Stimulated activated CD8-positive, alpha-beta memory T cell treated with anti-CD3 and anti-CD28 coated beads, Interleukin-15, amount 100 ng/mL, for 48 hours (primary cell): ENCODE results near the gene HYAL4.

ENCODE experiments used
- DNase-seq, 2 donors: peaks; one replicate each; pipeline ENCODE4 v3.0.0-alpha.2; 2020; ENCODE audit warnings: low read depth in 2 of 2

Gene HYAL4

DNA sequence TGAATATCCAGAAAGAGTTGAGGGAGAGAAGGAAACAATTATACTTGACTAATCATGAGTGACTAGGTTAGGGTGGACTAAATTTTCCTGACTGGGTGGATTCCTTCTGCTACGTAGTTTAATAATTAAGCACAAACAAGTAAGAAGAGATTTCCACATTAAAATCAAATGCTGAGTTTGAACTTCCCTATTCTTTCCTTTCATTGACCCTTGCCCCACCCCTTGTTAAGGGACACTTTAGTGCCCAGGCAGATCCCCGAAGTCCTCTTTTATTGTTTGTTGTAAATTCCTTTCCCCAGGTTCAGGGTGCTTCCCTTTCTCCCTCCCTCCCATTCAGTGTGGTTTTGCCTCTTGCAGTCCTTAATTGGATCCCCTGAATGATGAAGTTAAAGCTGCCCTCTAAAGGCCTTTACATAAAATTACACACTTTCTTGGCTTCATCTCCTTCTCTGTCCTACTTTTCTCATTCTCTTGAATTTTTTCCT lies 71.3 kb downstream of the HYAL4 start:
- no peak for DNase-seq

DNA sequence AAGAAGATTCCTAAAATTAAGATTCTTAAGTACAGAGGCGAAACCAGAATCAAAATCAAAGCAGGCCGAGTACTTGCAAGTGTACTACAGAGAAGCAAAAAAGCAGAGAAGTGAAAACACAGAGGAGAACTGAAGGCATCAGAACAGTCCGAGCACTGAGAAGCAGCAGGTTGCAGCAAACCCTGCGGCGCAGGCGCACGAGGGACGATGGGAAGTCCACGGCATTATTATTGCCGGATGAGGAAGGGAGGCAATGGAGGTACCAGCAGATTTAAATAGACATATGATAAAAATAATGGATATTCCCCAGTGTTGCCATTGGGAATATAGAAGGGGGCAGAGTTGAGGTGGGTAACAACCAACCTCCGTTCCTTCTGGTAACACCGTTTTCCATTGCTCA lies 72.9 kb downstream of the HYAL4 start:
- no peak for DNase-seq

DNA sequence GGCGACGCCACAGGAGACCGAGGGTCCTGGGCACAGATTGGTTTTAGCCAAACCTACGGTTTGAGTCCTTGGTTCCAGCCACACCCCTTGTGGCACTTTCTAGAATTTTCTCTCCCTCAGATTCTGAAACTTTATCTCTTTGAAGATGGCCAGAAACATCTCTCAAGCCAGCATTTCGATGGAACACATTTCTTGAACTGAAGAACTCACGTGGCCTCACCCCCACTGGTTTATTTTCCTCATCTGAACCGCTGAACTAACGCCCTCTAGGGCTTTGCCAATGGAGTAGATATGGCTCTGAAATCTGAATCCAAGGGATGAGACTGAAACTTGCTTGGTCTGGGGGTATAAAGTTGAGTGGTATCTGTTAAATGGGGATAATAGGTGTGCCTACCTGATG lies 73.3 kb downstream of the HYAL4 start:
- DNase-seq: no peak

DNA sequence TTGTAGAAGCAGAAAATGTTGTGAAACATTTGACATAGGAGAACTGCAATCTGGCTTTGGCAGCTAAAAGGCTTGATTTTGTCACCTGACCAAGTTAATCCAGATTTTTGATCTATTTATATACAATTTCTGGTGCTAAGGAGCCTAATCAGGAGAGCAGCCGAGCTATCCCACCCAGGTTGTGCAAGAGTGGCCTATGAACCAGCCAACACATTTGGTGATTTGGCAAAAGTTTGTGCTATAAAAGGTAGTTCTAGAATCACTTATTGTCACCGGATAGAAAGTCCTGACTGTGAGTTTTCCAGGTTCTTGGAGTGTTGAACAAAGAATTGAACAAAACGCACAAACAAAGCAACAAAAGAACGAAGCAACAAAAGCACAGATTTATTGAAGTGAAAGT lies 78.6 kb downstream of the HYAL4 start:
- DNase-seq: no peak

DNA sequence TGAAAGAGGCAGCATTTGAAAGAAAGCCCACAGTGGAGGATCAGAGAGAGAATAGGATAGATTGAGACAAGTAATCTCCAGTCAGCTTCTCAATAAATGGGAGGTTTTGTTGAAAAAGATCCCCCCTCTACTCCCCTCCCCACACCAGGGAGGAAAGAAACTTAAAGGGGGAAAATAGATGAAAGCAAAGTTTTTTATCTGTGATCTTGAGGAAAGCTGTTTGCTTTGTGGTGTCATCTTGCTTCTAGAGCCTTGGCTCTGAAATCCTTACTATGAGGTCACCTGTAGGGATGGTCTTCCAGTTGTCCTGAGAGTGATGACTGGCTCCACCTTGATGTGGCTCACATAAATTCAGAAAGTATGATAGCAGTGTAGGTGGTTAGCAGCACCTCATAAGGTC lies 80.0 kb downstream of the HYAL4 start, which contains the start of gene SPAM1:
Gene SPAM1, plus strand, starts transcription at position 301 of the 400 bp plus-strand sequence. CDS start 28,330 bp downstream, outside the sequence.
- DNase-seq: no peak
